Loucy (cell line): ENCODE measurements around the gene CAMK2D.

Source experiments
- H2AFZ ChIP-seq: fragments of 200-600 bp; sonication (generic); 2 replicates; pipeline ENCODE4 v1.6.0; 2016; ENCODE audit warnings: antibody characterized with exemption, mild to moderate bottlenecking, low read length, moderate library complexity
- H3F3A ChIP-seq: fragments of 200-600 bp; 2 replicates; pipeline ENCODE4 v1.6.0; 2016; ENCODE audit warnings: antibody characterized with exemption, low read depth, mild to moderate bottlenecking
- H3K27me3 ChIP-seq: fragments of 200-600 bp; sonication (generic); 2 replicates; pipeline ENCODE4 v1.6.1; 2014; ENCODE audit warnings: low read length, mild to moderate bottlenecking; ENCODE audit not compliant: insufficient read depth, poor library complexity, severe bottlenecking
- H3K36me3 ChIP-seq: fragments of 200-600 bp; sonication (generic); 2 replicates; pipeline ENCODE4 v1.6.1; 2016; ENCODE audit warnings: low read length; ENCODE audit not compliant: insufficient read depth
- H3K4me1 ChIP-seq: fragments of 200-600 bp; sonication (generic); 2 replicates; pipeline ENCODE4 v1.5.1; 2014; ENCODE audit warnings: low read length, mild to moderate bottlenecking; ENCODE audit not compliant: insufficient read depth, poor library complexity, severe bottlenecking
- H3K4me2 ChIP-seq: fragments of 200-600 bp; sonication (generic); 2 replicates; pipeline ENCODE4 v1.6.0; 2014; ENCODE audit warnings: antibody characterized with exemption, low read length, low read depth, mild to moderate bottlenecking; ENCODE audit not compliant: poor library complexity, severe bottlenecking
- H3K4me3 ChIP-seq: fragments of 200-600 bp; sonication (generic); 2 replicates; pipeline ENCODE4 v1.5.1; 2014; ENCODE audit warnings: low read length, mild to moderate bottlenecking, mixed read lengths; ENCODE audit not compliant: poor library complexity, severe bottlenecking
- H3K79me2 ChIP-seq: fragments of 200-600 bp; sonication (generic); 2 replicates; pipeline ENCODE4 v1.6.1; 2014; ENCODE audit warnings: low read length; ENCODE audit not compliant: insufficient read depth
- H3K9ac ChIP-seq: fragments of 200-600 bp; sonication (generic); 2 replicates; pipeline ENCODE4 v1.6.0; 2014; ENCODE audit warnings: mild to moderate bottlenecking, low read depth, low read length, moderate library complexity; ENCODE audit not compliant: poor library complexity, severe bottlenecking
- H3K9me2 ChIP-seq: fragments of 200-600 bp; sonication (generic); replicated peaks from 2 replicates; pipeline ENCODE4 v1.6.1; 2016; ENCODE audit warnings: low read depth, low read length, mixed read lengths
- H3K9me3 ChIP-seq: fragments of 200-600 bp; sonication (generic); 2 replicates; pipeline ENCODE4 v1.6.1; 2014; ENCODE audit warnings: mild to moderate bottlenecking, antibody characterized with exemption, low read length, low read depth; ENCODE audit not compliant: insufficient read depth
- H4K20me1 ChIP-seq: fragments of 200-600 bp; sonication (generic); 2 replicates; pipeline ENCODE4 v1.6.0; 2014; ENCODE audit warnings: antibody characterized with exemption, low read length, mild to moderate bottlenecking; ENCODE audit not compliant: insufficient read depth, poor library complexity, severe bottlenecking
- EZH2phosphoT487 ChIP-seq: fragments of 200-600 bp; IDR thresholded peaks from 2 replicates; pipeline ENCODE4 v1.6.1; 2018; ENCODE audit warnings: antibody characterized with exemption, mild to moderate bottlenecking, moderate library complexity, borderline replicate concordance
- TF ChIP-seq, protein P1 (sequence below): fragments of 200-600 bp; sonication (generic); conservative IDR thresholded peaks from 2 replicates; pipeline ENCODE4 v1.5.1; 2014; ENCODE audit warnings: mild to moderate bottlenecking, antibody characterized with exemption, low read length

The CAMK2D gene

DNA sequence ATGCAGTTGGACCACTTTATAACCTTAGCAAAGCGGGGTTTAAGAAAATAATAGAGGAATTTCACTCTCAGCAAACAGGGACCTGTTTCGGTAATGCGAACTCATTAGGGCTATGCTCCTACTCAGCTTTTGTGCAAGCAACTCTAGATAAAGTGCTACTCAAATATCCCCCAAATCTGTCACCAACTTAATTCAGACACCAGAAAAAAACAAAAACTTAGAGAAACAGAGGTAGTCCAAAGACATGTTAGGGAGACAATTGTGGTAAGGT, 123.0 kb downstream of the CAMK2D start:
- no peak overlapping the region for H3K4me2 ChIP-seq
- peaks cover 2% of the 10 kb centered on the region; the same call in 1 of the 2 replicates for H3F3A ChIP-seq
- H3K9me3 ChIP-seq = no peaks in the 10 kb centered on the region
- no peak overlapping the region for H3K4me3 ChIP-seq
- peaks cover 25% of the 10 kb centered on the region; the same call in 1 of the 2 replicates for H3K79me2 ChIP-seq
- no peak overlapping the region for H3K9ac ChIP-seq
- no peaks in the 10 kb centered on the region for H3K27me3 ChIP-seq
- H3K9me2 ChIP-seq = no peaks in the 10 kb centered on the region
- peaks cover 5% of the 10 kb centered on the region for H4K20me1 ChIP-seq
- no peak overlapping the region for H2AFZ ChIP-seq
- TF ChIP-seq EZH2phosphoT487 = no peak
- TF ChIP-seq, protein P1, sequence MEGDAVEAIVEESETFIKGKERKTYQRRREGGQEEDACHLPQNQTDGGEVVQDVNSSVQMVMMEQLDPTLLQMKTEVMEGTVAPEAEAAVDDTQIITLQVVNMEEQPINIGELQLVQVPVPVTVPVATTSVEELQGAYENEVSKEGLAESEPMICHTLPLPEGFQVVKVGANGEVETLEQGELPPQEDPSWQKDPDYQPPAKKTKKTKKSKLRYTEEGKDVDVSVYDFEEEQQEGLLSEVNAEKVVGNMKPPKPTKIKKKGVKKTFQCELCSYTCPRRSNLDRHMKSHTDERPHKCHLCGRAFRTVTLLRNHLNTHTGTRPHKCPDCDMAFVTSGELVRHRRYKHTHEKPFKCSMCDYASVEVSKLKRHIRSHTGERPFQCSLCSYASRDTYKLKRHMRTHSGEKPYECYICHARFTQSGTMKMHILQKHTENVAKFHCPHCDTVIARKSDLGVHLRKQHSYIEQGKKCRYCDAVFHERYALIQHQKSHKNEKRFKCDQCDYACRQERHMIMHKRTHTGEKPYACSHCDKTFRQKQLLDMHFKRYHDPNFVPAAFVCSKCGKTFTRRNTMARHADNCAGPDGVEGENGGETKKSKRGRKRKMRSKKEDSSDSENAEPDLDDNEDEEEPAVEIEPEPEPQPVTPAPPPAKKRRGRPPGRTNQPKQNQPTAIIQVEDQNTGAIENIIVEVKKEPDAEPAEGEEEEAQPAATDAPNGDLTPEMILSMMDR = no peak
- H3K4me1 ChIP-seq = peaks cover 69% of the 10 kb centered on the region
- H3K36me3 ChIP-seq = no peaks in the 10 kb centered on the region

DNA sequence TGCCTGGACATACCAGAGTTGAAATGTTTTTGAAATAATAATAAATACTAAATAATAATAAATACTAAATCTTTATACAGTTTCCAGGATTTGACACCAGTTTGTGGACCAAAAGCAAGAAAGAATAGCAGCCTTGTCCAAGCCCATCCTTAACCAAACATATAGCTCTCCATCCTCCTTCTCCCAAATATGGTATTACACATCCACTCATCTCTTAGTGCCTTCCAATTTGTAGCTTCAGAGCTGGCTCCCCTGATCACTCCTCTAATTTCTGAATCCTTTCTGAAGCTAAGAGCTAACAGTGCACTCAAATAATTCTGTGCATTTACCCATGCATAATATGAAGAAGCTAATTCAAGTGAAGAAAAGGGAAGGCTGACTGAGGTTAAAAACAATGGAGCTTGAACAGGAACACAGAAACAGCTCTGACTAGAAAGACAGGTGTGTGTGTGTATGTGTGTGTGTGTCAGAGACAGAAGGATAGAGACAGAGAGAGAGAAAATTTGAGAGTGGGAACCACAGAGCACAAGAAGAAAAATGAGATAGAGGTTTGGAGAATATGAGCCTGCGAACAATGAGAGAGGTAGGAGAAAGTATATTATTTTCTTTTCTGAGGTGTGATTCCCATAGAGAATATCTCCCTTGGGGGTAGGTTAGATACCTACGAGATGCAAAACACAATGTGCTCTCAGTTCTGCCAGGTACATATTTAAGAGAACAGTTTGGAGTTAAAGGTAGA, 123.5 kb downstream of the CAMK2D start:
- no peaks in the 10 kb centered on the region for H3K27me3 ChIP-seq
- H3K36me3 ChIP-seq = no peaks in the 10 kb centered on the region
- H3K79me2 ChIP-seq = peaks cover 29% of the 10 kb centered on the region; the same call in 1 of the 2 replicates
- H3K9me2 ChIP-seq = no peaks in the 10 kb centered on the region
- no peak for TF ChIP-seq EZH2phosphoT487
- TF ChIP-seq, protein P1 = no peak
- H3K4me3 ChIP-seq = no peak overlapping the region
- peaks cover 2% of the 10 kb centered on the region; the same call in 1 of the 2 replicates for H3F3A ChIP-seq
- no peak overlapping the region for H3K4me2 ChIP-seq
- peaks cover 65% of the 10 kb centered on the region for H3K4me1 ChIP-seq
- H3K9me3 ChIP-seq = no peaks in the 10 kb centered on the region
- H2AFZ ChIP-seq = no peak overlapping the region
- no peak overlapping the region for H3K9ac ChIP-seq
- H4K20me1 ChIP-seq = peaks cover 5% of the 10 kb centered on the region

DNA sequence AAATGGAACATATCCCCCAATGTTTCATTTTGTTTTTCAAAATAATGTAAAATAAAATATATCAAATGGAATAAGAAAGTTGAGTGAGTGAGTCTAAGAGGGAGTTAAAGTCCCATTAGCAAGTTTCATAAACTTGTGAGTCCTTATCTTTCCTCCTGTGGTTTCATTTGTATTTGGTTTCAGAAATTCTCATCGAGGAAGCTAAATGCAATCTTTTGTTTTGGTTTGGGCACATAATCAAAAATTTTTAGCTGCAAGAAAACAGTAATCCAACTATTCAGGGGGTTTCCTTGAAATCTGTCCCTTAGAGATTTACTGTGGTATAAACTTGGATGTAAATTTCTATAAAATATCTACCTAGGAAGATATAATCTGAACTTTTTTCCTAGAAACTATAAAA, 124.2 kb downstream of the CAMK2D start:
- no peak overlapping the region for H3K9ac ChIP-seq
- no peaks in the 10 kb centered on the region for H3K9me2 ChIP-seq
- H4K20me1 ChIP-seq = peaks cover 5% of the 10 kb centered on the region
- H3F3A ChIP-seq = peaks cover 2% of the 10 kb centered on the region; the same call in 1 of the 2 replicates
- H3K4me3 ChIP-seq = peak overlapping the region; percentile 65
- no peaks in the 10 kb centered on the region for H3K27me3 ChIP-seq
- no peak overlapping the region for H2AFZ ChIP-seq
- H3K79me2 ChIP-seq = peaks cover 26% of the 10 kb centered on the region; the same call in 1 of the 2 replicates
- no peaks in the 10 kb centered on the region for H3K9me3 ChIP-seq
- peak overlapping the region; percentile 81 for H3K4me2 ChIP-seq
- H3K4me1 ChIP-seq = peaks cover 65% of the 10 kb centered on the region
- no peak for TF ChIP-seq EZH2phosphoT487
- TF ChIP-seq, protein P1 = no peak
- H3K36me3 ChIP-seq = no peaks in the 10 kb centered on the region
